HG02763 (cell line): ENCODE results near the gene PACRG.

Source experiments
- ATAC-seq: cut with Tn5 transposase; IDR thresholded peaks from one replicate; pipeline ENCODE4 v1.9.1; 2021; ENCODE audit warnings: mild to moderate bottlenecking, moderate library complexity; ENCODE audit not compliant: unreplicated experiment

The PACRG gene

DNA sequence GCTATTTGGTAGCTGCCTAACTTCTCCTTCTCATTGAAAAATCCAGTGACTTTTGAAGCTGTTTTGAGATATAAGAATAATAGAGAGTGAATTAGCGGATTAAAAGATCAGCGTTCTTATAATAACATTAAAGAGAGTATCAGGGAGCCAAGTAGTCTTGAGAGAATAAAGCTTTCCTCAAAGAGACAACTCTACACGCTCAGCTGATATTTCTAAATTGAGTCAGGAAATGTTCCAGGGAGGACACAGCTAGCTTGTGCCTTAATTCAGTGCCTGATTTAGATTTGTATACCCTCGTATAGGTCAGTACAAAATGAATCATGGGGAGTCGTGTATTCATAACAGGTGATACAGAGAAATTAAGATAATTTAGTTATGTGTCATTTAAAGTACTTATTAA is 611.7 kb downstream of the PACRG start:
- no peak for ATAC-seq

DNA sequence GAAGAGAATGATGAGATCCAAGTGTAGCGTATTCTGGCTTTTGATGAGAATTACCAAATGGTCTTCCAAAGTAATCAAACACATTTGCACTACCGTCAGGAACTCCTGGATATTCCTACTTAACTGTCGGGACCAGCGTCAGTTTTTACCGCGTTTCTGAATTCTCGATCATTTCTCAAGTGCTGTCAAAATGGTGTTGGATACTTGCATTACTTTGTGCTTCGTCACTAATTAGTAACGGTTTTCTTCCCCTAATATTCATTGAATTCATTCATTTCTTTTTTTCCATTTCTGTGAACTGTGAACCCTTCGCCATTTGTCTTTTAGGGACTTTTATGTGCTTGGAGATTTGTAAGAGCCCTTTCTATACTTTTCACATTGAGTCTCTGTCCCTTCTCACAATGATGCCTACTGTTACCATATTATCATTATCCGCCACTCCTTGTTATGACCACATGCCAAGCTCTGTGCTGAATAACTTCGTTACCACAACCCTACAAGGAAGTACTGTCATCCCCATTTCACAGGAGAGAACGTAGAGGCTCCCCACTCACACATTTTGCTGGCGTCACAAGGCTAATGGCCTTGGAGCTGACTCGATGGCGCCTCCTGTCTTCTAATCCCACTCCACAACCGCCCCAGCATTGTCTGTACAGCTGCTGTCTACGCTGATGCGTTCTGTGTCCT is 612.6 kb downstream of the PACRG start:
- no peak for ATAC-seq

DNA sequence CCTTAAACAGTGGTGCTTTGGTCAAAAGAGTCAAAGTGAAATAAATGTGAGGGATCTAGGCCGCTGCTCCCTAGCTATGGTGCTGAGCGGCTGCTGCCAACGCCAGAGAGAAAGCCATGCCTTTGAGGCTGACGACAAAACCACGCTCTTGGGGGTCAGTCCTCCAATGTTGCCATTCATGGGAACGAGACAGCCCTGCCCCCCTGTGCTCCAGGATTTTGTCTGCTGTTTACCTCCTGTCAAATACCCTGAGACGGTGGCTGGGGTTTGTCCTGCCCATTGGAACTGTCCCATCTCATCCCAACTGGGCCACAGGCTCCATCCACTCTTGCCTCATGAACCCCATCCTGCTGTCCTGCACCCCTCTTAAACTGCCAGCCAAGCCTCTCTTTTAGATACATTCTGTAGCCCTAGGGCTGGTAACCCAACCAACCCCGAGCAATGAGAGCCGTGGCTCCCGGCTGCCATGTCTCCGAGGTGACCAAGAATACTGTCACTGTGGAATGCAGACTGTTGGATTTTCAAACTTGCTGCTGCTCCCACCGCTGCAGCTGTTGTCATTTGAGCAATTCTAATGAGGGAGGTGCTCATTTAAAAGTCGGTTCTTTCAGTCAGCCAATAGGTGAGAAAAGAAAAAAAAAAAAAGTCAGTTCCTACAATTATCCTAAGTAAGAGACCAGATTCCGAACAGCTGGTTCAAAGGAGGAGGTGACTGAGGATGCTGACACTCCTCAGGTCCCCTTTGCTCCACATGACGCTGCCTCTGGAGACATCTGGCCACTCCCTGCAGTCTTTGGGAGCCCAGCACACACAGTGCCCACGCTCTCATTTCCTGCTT is 613.7 kb downstream of the PACRG start:
- no peak for ATAC-seq

DNA sequence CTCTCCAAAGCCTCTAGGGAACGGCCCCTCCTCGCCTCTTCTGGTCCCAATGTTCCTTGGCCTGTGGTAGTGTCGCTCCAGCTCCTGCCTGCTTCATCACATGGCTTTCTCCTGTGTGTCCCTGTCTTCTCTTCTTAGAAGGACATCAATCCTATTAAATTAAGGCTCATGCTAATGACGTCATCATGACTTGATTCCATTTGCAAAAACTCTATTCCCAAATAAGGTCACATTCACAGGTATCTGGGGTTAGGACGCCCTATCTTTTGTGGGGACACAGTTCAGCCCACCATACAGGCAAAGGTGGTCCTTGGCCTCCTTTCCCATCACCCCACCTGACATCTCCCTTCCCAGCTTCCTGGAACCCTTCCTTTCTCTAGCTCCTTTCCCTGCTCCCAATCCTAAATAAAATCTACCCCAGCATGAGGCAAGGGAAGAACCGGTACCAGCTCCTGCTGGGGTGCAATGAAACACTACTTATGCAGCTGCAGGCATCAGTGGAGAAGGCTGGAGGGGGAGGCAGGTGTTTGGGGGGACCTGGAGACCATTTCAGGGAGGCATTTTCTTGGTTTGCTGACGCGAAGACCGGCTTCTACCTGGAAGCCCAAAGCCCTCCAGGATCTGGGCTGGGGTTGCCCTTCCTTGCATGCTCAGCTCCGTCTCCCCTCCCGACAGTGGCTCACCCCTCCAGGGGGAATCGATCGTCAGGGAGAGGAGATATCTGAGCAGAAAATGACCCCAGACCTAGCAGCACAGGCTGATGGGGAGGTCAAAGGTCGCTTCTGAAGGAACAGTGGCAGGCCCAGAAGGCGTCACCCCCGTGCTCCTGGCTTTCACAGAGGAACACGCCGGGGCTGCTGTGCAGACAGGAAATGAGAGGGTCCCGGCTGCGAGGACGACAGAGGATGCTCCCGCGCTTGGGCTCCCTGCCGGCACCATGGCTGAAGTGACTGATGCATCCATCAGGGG is 615.1 kb downstream of the PACRG start:
- ATAC-seq: no peak

DNA sequence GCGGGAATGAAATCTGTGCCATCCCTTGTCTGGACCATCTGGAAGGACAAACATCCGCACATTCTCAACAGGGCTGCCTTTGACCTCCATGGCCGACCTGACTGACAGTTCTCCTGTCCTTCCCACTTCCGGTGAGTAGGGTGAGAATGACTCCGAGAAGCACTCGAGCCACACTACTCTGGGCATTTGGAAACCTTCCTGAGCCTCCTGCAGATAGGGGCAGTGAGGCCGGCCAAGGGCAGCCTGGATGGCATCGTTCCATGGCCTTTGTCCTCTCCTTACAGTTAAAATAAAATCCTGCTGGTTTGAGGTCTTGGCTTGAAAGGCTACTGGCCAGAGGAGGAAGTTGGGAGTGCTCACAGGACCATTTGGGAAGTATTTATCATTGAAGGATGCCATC is 615.8 kb downstream of the PACRG start:
- ATAC-seq: no peak

DNA sequence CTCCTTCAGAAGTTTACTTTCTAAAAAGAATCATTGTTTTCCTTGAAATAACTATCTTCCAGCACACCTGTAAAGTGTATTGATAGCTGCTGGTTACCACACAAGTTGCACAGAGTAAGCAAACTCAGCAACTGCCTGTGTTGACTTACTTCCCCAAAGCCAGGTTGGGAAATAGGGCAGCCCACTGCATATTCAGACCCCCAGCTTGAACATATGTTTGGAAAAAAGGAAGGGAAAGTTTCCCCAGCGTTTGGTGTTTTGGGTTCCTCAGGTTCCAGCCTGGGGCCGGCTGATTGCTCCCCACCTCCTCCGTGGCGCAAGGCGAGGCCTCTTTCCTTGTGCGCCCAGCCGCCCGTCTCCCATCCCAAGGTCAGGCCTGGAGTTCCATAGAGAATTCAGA is 616.6 kb downstream of the PACRG start:
- no peak for ATAC-seq

DNA sequence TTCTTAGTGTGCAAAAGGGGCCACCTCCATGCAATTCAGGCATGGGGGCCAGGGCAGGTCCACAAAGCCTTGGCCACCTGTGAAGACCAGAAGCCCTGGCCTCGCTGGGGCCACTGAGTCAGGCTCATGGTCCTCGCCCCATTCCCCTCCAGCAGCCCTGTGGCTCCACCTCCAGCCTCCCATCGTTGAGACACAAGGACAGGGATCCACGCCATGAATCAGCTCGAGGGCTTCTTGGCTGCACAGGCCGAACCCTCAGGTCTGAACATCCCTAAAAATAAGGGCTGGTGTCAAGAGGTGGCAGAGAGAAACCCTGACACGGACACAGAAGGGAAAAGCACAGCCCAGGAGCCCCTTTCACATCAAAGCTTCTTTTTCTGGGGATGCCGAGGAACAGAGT is 618.2 kb downstream of the PACRG start:
- no peak for ATAC-seq

DNA sequence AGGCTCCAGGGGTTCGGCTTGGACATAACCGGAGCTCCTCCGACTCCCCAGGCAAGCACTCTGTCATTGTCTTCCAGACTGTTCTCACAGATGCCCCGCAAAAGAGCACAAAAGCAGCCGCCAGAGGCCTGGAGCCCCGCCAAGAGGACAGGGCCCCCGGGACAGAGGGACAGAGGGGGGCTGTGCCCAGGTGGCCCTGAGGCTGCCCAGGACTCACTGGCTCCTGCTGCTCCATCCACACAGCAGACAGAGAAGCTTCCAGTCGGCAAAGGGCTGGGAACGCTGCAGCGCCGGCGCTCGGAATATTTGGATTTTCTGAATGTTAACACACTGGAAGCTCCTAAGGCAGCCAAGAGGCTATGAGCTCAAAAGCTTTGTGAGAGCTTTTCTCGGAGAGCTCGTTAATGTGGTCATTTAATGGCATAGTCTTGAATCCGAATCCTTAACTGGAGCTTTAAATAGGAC is 618.8 kb downstream of the PACRG start:
- no peak for ATAC-seq

DNA sequence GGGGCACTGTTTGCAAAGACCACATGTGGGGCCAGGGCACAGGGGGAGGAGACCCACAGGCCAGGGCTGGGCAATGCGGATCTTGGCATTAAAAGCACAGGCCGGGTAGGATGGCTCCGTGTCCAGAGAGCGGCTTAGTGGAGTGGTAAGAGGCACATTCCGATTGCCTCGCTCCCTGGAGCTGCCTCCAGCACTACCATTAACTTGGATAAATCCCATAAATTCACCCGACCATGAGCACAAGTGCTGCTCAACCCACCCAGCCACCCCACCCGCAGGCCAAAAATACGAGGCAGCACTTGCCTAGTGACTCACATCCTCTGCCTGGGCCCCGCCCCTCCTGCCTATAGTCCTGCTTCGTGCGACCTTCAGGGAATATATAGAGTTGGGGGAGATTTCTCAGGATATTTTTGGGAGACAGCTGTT is 619.3 kb downstream of the PACRG start:
- ATAC-seq: no peak

DNA sequence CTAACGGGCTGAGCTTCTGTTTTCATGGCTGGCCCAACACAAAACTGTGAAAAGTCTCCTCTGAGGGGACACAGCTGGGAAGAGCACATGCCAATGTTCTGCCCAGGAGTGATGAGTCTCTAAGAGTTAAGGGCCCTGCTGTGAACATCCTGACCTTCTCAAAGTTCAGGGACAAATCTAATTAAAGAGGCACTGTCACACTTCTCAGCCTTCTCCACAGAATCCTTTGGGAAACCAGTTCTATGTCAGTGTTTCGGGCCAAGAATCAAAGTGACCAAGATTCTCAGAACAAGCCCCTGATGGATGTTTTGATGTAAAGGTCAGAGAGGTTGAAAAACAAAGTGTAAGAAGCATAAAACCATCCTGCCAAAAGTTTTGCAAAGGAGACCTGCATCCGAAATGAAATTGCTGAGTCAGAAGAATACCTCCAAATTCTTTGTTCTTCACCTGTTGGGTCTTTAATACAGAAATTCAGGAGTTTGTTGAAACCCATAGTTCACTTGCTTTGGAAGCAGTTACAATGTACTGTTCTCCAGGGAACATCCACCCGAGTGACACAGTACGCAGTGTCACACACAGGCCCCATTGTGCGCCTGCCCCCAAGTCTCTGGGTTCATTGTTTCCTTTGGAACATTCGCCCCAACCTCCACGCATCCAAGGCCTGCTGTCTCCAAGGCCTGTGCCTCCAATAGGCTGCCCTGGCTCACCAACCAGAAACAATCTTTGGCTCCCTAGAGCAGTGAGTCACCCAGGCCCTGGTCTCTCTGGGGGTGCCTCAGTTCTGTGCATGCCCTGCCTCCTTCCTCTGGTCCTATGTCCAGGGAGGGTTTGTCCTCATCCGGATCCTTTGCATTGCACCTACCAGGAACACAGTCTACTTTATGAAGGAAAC is 621.3 kb downstream of the PACRG start:
- no peak for ATAC-seq

DNA sequence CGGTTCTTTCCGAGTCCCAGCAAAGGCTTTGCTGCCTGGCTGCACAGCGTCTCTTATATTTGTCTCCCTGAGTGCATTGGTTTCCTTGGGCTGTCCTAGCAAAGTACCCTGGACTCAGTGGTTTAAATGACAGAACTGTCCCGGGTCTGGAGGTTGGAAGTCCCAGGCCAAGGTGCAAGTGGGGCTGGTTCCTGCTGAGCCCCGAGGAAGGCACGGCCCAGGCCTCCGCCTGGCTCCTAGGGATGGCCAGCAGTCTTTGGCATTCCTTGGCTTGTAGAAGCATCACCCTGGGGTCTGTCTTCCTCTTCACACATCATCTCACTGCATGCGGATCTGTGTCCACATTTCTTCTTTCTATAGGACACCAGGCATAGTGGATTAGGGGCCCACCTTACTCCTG is 621.9 kb downstream of the PACRG start:
- no peak for ATAC-seq

DNA sequence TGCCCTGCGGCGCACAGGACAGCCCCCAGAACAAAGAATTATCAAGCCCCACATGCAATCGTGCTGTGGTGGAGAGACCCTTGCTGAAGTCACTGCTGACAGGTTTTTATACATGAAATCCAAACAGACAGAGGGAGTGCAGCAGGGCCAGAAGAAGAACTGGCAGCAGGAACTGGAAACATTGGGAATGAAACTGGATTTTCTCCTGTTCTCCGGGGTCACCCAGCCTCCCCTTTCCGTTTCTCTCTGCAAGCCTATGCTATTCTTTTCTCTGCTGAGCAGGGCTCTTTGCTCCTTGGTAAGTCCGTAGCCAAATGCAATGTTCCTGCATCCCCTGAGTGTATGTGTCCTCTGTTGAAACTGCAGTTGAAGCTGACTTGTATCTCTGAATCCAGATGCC is 623.2 kb downstream of the PACRG start:
- no peak for ATAC-seq

DNA sequence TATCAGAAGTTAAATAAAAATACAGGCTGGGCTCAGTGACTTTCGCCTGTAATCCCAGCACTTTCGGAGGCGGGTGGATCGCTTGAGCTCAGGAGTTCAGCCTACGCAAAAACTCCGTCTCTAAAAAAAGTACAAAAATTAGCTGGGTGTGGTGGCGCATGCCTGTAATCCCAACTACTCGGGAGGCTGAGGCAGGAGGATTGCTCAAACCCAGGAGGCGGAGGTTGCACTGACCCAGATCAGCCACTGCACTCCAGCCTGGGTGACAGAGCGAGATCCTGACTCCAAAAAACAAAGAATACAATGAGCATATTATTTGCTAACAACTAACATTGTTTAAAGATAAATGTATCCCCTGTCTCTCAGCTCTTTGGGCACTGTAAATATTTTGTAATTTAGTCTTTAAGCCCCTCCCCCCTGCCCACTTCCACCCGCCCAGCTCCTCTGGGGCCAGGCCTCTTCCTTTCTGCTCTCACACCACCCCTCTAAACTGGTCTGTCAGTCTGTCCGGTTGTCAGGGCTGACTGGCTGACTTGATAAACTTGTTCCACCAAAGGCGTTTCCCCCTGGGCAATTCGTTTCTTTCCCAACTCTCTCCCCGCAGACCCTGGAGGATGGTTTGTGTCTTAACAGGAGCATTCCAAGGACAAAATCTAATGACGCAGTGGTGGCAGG is 624.4 kb downstream of the PACRG start:
- ATAC-seq: no peak

DNA sequence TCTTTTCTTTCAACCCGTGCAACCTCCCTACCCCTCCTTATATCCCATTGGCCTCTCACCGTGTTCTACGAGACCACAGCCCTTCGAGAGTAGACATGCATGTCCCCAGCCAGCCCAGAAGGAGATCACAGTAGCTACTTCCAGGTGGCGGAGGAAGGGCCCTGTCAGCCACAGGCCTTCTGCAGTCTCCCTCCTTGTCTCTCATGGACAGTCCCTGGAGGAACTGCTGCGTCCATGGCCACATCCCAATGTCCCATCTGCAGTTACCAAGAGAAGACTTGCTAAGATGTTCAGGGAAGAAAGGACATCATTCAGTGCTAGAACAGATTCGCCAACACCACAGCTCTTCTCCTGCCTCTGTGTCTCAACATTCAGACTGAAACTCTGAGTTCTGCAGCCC is 625.2 kb downstream of the PACRG start:
- no peak for ATAC-seq

DNA sequence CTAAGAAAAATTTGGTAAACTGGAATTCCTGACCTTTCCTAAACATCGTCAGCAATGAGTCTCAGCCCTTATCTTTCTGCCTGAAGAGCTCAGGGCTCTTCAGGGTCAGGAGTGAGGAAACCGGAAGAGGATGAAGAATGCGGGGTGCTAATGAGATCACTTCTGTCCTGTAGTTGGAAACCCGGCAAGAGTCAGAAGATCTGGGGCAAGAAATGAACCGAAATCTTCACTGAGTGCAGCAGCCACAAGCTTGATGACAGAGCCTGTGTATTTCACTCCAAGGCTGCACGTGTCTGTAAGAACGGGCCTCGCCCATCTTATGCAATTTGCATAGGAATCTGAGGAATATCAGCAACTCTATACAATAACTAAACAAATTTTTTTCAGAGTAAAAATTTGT is 626.3 kb downstream of the PACRG start:
- ATAC-seq: no peak

DNA sequence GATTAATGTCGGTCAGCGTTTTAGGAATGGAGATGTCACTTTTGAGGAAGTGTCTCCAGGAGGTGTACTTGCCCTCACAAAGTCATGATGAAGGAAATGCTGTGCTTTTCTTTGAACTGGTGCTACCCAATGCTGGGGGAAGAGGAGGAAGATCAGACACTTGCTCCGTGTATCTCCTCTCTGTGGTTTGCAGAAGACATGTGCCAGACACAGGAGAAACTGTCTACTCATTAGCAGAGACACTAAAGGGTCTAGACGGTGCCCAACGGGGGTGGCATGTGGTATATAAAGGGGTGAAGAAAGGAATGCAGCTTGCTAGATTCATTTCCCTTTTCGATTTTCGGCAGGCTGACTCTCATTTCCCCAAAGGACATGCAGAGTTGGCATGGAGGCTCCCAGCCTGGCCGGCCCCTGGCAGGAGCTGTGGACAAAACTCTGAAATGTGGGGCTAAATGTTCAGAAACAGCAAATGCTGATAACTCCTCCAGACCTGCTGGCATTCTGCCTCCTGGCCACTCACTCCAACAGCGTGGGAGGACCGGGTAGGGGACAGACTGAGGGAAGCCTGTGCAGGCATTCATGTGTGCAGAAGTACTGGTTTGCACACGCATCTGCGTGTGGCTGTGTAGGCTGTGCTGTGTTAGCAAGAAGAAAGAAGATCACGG is 627.1 kb downstream of the PACRG start:
- ATAC-seq: peak; percentile 65

DNA sequence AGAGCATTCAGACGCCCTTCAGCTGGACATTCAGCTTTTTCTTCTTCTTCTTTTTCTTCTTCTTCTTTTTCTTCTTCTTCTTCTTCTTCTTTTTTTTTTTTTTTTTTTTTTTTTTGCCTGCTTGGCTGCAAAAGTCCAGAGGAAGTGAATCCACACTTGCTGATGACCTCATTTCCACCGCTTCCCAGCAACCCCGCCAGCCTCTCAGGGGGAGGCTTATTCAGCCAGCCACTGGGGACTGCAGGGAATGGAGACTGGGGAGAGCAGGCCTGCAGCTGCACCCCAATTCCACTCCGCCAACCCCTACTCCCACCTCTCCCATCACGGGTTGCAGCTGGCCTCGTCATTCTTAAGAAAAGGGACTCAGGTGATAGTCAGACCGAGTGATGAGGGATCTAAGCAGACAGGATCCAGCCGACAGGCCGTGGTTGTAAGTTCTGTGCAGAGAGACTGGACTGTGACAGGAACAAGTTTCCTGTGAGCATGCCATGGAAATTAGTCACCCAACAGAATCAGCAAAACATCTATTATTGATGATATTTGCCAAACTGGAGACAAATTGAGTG is 627.7 kb downstream of the PACRG start:
- peak; percentile 31 for ATAC-seq

DNA sequence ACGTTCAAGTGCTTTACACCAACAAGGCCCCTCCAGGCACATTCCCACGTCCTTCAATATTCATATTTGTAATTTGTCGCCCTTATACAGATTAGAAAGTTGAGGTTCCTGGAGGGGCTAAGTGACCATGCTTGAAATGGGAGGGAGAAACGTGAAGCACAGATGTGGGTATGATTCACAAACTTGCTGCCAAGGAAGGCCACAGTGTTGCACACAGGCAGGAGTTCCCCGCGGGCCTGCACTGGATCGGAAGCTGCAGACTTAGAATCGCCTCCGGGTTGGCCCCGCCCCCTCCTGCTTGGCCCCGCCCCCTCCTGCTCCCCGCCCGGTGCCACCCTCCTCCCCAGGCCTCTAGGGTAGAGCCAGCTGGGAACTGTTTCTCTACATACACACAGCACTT is 628.5 kb downstream of the PACRG start:
- no peak for ATAC-seq

DNA sequence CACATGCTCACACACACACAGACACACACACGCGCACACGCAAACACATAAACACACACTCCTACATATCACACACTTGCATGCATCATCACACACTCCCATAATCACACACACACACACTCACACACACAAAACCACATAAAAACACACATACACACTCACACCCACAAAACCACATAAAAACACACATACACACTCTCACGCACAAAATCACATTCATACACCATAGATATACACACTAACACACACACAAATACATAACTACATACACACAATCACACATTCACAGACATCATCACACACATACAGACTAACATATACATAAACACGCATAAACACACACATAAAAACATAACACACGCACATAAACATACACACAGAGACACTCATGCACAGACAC is 629.0 kb downstream of the PACRG start:
- no peak for ATAC-seq
